B cell (primary cell): Measurements from ENCODE around the gene GNAI3. TPM values are rescaled to one million over a fixed set of nuclear protein-coding genes. Genes with fewer than 3 reads are reported as not detected.

ENCODE experiments used
- ATAC-seq: fragments of 200-7000 bp; cut with Tn5 transposase; one replicate; pipeline ENCODE4 v1.10.0; 2021; ENCODE audit warnings: low read depth, mild to moderate bottlenecking, moderate number of reproducible peaks, moderate library complexity
- CTCF ChIA-PET: fragments of 350-600 bp; sonication (Branson Sonifier 250); formaldehyde crosslinking; loops from one replicate; lab custom pipeline; 2021; ENCODE audit warnings: antibody characterized with exemption, inconsistent platforms; lab: Charles Lee
- POLR2A ChIA-PET: fragments of 350-600 bp; sonication (Branson Sonifier 250); formaldehyde crosslinking; loops from one replicate; lab custom pipeline; 2021; ENCODE audit warnings: antibody characterized with exemption; lab: Charles Lee
- DNase-seq: peaks from one replicate; pipeline ENCODE4 v3.0.0; 2013
- H2AFZ ChIP-seq: 2 replicates; pipeline ENCODE4 v1.6.1; 2012; ENCODE audit warnings: mild to moderate bottlenecking, low read depth, low read length; ENCODE audit not compliant: insufficient read depth, poor library complexity, severe bottlenecking
- H3K27ac ChIP-seq, 2 donors: 1 replicate in 1 of 2; 2 replicates in 1 of 2; pipeline ENCODE4 v1.5.1; 2012 to 2013; ENCODE audit warnings: low read length in 2 of 2, mild to moderate bottlenecking in 2 of 2, moderate library complexity in 1 of 2
- H3K27me3 ChIP-seq, 4 experiments: fragments of 200-600 bp in 1 of 4; sonication (generic) in 1 of 4; replicated peaks in 1 of 4; 1 replicate in 2 of 4; 2 replicates in 2 of 4; pipeline versions ENCODE4 v1.6.1 to v1.7.0; 2013 to 2016; ENCODE audit warnings: low read length in 3 of 4, mild to moderate bottlenecking in 2 of 4, mixed read lengths in 1 of 4, moderate library complexity in 1 of 4; ENCODE audit not compliant: insufficient read depth in 4 of 4, control insufficient read depth in 3 of 4; ENCODE audit errors: control extremely low read depth in 1 of 4
- H3K36me3 ChIP-seq, 2 experiments: replicated peaks in 1 of 2; 1 replicate in 1 of 2; 2 replicates in 1 of 2; pipeline versions ENCODE4 v1.6.1 to v1.7.1; 2013; ENCODE audit warnings: low read length in 1 of 2; ENCODE audit not compliant: insufficient read depth in 2 of 2, control insufficient read depth in 1 of 2; ENCODE audit errors: control extremely low read depth in 1 of 2, extremely low read depth in 1 of 2
- H3K4me1 ChIP-seq, 2 donors: fragments of 200-600 bp in 1 of 2; sonication (generic) in 1 of 2; 1 replicate in 1 of 2; 2 replicates in 1 of 2; pipeline versions ENCODE4 v1.5.1 to v1.6.1; 2013 to 2017; ENCODE audit warnings: low read length in 2 of 2; ENCODE audit not compliant: control insufficient read depth in 2 of 2, insufficient read depth in 2 of 2
- H3K4me2 ChIP-seq: replicated peaks from 2 replicates; pipeline ENCODE3; 2012; ENCODE audit warnings: mild to moderate bottlenecking, low read depth, low read length; ENCODE audit not compliant: poor library complexity, severe bottlenecking
- H3K4me3 ChIP-seq, 5 experiments: fragments of 200-600 bp in 1 of 5; sonication (generic) in 1 of 5; 1 replicate in 3 of 5; 2 replicates in 2 of 5; pipeline versions ENCODE4 v1.5.1 to v1.7.0; 2011 to 2016; ENCODE audit warnings: low read length in 4 of 5, mild to moderate bottlenecking in 4 of 5, low read depth in 2 of 5, control low read depth in 1 of 5, moderate library complexity in 1 of 5; ENCODE audit not compliant: insufficient read depth in 1 of 5; ENCODE audit errors: control extremely low read depth in 1 of 5, extremely low read depth in 1 of 5
- H3K79me2 ChIP-seq: fragments of 200-600 bp; sonication (generic); one replicate; pipeline ENCODE4 v1.6.0; 2016; ENCODE audit warnings: low read length; ENCODE audit not compliant: control insufficient read depth, insufficient read depth
- H3K9ac ChIP-seq: fragments of 200-600 bp; sonication (generic); 2 replicates; pipeline ENCODE4 v1.6.1; 2017; ENCODE audit warnings: mild to moderate bottlenecking, low read length, moderate library complexity
- H3K9me3 ChIP-seq, 3 donors: one replicate each; pipeline versions ENCODE4 v1.6.1 to v1.7.1; 2013; ENCODE audit warnings: low read length in 2 of 3; ENCODE audit not compliant: control insufficient read depth in 2 of 3, insufficient read depth in 1 of 3; ENCODE audit errors: control extremely low read depth in 1 of 3
- H4K20me1 ChIP-seq: 2 replicates; pipeline ENCODE4 v1.6.0; 2012; ENCODE audit warnings: mild to moderate bottlenecking, low read length; ENCODE audit not compliant: insufficient read depth, control insufficient read depth, poor library complexity, severe bottlenecking
- H3K27ac Mint-ChIP-seq: one replicate; pipeline ENCODE4 v1.8.0; 2021; ENCODE audit warnings: mixed read lengths
- H3K27me3 Mint-ChIP-seq: one replicate; pipeline ENCODE4 v1.8.0; 2021; ENCODE audit warnings: mixed read lengths
- H3K4me1 Mint-ChIP-seq: one replicate; pipeline ENCODE4 v1.8.0; 2021; ENCODE audit warnings: mixed read lengths
- H3K4me3 Mint-ChIP-seq: one replicate; pipeline ENCODE4 v1.8.0; 2021; ENCODE audit warnings: mixed read lengths
- H3K9me3 Mint-ChIP-seq: one replicate; pipeline ENCODE4 v1.8.0; 2022; ENCODE audit warnings: mixed read lengths; ENCODE audit not compliant: insufficient read depth
- EZH2 ChIP-seq: IDR thresholded peaks from 2 replicates; pipeline ENCODE4 v1.6.1; 2012; ENCODE audit warnings: borderline replicate concordance, low read depth, mild to moderate bottlenecking, moderate library complexity, low read length; ENCODE audit not compliant: insufficient read depth, poor library complexity, severe bottlenecking
- WGBS: methylation state at CpG from one replicate; pipeline ENCODE4 v1.1.5; 2013; ENCODE audit warnings: missing lambda C conversion rate; ENCODE audit not compliant: insufficient coverage; 5-methylcytosine and 5-hydroxymethylcytosine counted together
- intact Hi-C: fragments of 100-400 bp; cut with micrococcal nuclease; formaldehyde crosslinking; loops from one replicate; pipeline ENCODE4 v1.10.0; 2022
- polyA plus RNA-seq: library from polyadenylated mRNA; depleted of rRNA; stranded (reverse); fragments of >200 nt; gene quantifications from 2 replicates; pipeline ENCODE4 v1.2.3, GENCODE V29; 2012
- total RNA-seq, 2 donors: library from RNA; stranded (reverse); fragments of 120-200 nt in 1 of 2; gene quantifications; 1 replicate in 1 of 2; 2 replicates in 1 of 2; pipeline versions ENCODE4 v1.2.3 to v1.2.4, GENCODE V29; 2013 to 2022
- TF ChIP-seq, protein P1 (sequence below): fragments of 200-600 bp; IDR thresholded peaks from one replicate; pipeline ENCODE4 v1.8.0; 2022; ENCODE audit warnings: antibody characterized with exemption, mild to moderate bottlenecking

The GNAI3 gene
- total and polyA plus RNA-seq, 2 donors (not counting 1 experiment from before 2014, with no cell fraction given), result 1.6 to 8.5 TPM

DNA sequence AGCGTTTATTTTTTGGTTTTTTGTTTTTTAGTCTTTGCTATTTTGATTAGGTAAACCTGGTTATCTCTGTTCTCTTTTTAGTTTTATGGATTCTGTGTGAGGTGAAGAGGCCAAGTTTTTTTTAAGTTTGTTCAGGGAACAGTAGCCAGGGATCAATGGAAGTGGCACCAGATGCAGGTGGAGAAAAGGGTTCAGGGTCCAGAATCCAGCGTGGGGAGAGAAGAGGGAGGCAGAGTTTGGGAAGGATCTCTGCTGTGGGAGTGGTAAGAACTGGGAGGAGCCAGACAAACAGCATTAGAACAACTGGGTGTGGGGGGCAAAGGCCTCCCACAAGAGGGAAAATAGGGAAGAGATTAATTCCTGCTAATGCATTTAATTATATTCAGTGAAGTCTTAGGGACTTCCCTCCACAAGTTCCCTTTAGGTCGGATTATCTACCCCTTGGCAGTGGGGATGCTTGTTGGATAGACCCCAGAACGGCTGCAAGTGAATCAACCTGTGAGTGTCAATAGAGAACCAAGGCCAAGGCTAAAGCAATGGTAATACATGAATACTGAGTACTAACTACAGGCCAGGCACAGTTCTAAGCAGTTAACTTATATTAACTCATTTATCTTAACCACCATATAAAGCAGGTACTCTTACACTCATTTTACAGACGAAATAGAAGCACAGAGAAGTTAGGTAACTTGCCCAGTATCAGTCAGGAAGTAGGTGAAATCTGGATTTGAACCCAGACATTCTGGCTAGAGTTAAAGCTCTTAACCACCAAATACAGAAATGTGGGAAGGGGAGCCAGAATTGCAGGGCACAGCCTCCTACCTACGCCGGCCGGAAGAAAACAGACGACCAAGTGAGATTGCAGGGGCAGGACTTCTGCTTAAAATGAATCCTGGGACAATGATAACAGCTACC lies 70.5 kb downstream of the GNAI3 start:
- POLR2A ChIA-PET, result interaction anchor here (1.0 to 2.3 kb wide), 2 partner anchors 37 to 70 kb away, joined by 3 to 10 read pairs; partner anchors contain the start of genes GNAI3 and GSTM4
- no peak for TF ChIP-seq EZH2
- TF ChIP-seq, protein P1, sequence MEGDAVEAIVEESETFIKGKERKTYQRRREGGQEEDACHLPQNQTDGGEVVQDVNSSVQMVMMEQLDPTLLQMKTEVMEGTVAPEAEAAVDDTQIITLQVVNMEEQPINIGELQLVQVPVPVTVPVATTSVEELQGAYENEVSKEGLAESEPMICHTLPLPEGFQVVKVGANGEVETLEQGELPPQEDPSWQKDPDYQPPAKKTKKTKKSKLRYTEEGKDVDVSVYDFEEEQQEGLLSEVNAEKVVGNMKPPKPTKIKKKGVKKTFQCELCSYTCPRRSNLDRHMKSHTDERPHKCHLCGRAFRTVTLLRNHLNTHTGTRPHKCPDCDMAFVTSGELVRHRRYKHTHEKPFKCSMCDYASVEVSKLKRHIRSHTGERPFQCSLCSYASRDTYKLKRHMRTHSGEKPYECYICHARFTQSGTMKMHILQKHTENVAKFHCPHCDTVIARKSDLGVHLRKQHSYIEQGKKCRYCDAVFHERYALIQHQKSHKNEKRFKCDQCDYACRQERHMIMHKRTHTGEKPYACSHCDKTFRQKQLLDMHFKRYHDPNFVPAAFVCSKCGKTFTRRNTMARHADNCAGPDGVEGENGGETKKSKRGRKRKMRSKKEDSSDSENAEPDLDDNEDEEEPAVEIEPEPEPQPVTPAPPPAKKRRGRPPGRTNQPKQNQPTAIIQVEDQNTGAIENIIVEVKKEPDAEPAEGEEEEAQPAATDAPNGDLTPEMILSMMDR, result no peak
- Mint-ChIP-seq H3K4me3 (peak overlapping the region; percentile 99), H3K9me3 (no peaks in the 10 kb centered on the region), H3K27me3 (no peaks in the 10 kb centered on the region), H3K4me1 (peaks cover 59% of the 10 kb centered on the region), H3K27ac (peak overlapping the region; percentile 96)
- peak overlapping the region; percentile 73 to 90 for H3K27ac ChIP-seq
- peak overlapping the region; percentile 93 for H3K9ac ChIP-seq
- peaks cover 49 to 62% of the 10 kb centered on the region in 2 donors for H3K4me1 ChIP-seq
- H3K79me2 ChIP-seq, result peaks cover 42% of the 10 kb centered on the region
- CTCF ChIA-PET, result interaction anchor here (0.8 to 2.7 kb wide), 6 partner anchors 11 to 86 kb away, joined by 3 to 27 read pairs (median 12); partner anchors contain the start of gene GNAI3
- WGBS, result 16% methylated on average over 5 of the region's 9 CpGs
- intact Hi-C loops, result loop anchor here (1.0 to 5.0 kb wide), 4 partner anchors 71 to 365 kb away; partner anchors contain the start of genes AHCYL1, ATXN7L2, GNAI3 and PSMA5
- ATAC-seq, result no peak
- no peaks in the 10 kb centered on the region for H3K36me3 ChIP-seq
- DNase-seq, result no peak
- no peaks in the 10 kb centered on the region for H3K9me3 ChIP-seq
- H2AFZ ChIP-seq, result peak overlapping the region; percentile 88
- peaks cover 7% of the 10 kb centered on the region for H4K20me1 ChIP-seq
- peak overlapping the region; percentile 100 for H3K4me2 ChIP-seq
- peak overlapping the region; percentile 43 to 94 (median 84) for H3K4me3 ChIP-seq
- H3K27me3 ChIP-seq, result no peaks in the 10 kb centered on the region
